ENCODE data around the gene TMEM132A. TPM values are rescaled to one million over a fixed set of nuclear protein-coding genes. Genes with fewer than 3 reads are reported as not detected.

TMEM132A gene
- total RNA-seq, 1 donor from 2014 or later = 14.6 TPM

- no peaks in the 10 kb centered on the region for H3K9me3 ChIP-seq (ENCODE audit: control insufficient read depth in 3 of 3, low read length in 3 of 3)
- H3K27ac ChIP-seq (ENCODE audit: low read depth, low read length) = peak within 1 kb of the TSS; percentile 79
- peaks cover 7 to 14% (median 11%) of the 10 kb centered on the region in 3 donors for H3K4me1 ChIP-seq (ENCODE audit: control insufficient read depth in 3 of 3, insufficient read depth in 3 of 3, low read length in 3 of 3)
- H3K36me3 ChIP-seq (ENCODE audit: control insufficient read depth in 3 of 3, insufficient read depth in 3 of 3, low read length in 3 of 3) = no peaks in the 10 kb centered on the region
- H3K27me3 ChIP-seq (ENCODE audit: control insufficient read depth in 3 of 3, insufficient read depth in 3 of 3, low read length in 3 of 3) = peaks cover 0 to 11% (median 4%) of the 10 kb centered on the region in 3 donors
- peak within 1 kb of the TSS; percentile 72 to 80 (median 77) for H3K4me3 ChIP-seq (ENCODE audit: low read length in 3 of 3)
- peak within 1 kb of the TSS; percentile 69 to 76 (median 71) for H3K9ac ChIP-seq (ENCODE audit: low read depth in 1 of 3, low read length in 3 of 3)
Measured at GRCh38 chr11:60951904-60952741, 27.9 kb downstream of the TMEM132A start, which contains the start of gene SLC15A3. Gene SLC15A3 (minus strand): TSS chr11:60952176. CDS start chr11:60951551, 625 bp downstream.

- H3K36me3 ChIP-seq (ENCODE audit: control insufficient read depth in 3 of 3, insufficient read depth in 3 of 3, low read length in 3 of 3) = no peaks in the 10 kb centered on the region
- peak overlapping the region; percentile 79 for H3K27ac ChIP-seq (ENCODE audit: low read depth, low read length)
- peak overlapping the region; percentile 69 to 76 (median 71) for H3K9ac ChIP-seq (ENCODE audit: low read depth in 1 of 3, low read length in 3 of 3)
- H3K4me3 ChIP-seq (ENCODE audit: low read length in 3 of 3) = peak overlapping the region; percentile 72 to 80 (median 77)
- H3K9me3 ChIP-seq (ENCODE audit: control insufficient read depth in 3 of 3, low read length in 3 of 3) = no peaks in the 10 kb centered on the region
- peaks cover 0 to 11% (median 4%) of the 10 kb centered on the region in 3 donors for H3K27me3 ChIP-seq (ENCODE audit: control insufficient read depth in 3 of 3, insufficient read depth in 3 of 3, low read length in 3 of 3)
- H3K4me1 ChIP-seq (ENCODE audit: control insufficient read depth in 3 of 3, insufficient read depth in 3 of 3, low read length in 3 of 3) = peaks cover 7 to 14% (median 11%) of the 10 kb centered on the region in 3 donors
Measured at GRCh38 chr11:60952742-60953170, 28.5 kb downstream of the TMEM132A start.

DNA sequence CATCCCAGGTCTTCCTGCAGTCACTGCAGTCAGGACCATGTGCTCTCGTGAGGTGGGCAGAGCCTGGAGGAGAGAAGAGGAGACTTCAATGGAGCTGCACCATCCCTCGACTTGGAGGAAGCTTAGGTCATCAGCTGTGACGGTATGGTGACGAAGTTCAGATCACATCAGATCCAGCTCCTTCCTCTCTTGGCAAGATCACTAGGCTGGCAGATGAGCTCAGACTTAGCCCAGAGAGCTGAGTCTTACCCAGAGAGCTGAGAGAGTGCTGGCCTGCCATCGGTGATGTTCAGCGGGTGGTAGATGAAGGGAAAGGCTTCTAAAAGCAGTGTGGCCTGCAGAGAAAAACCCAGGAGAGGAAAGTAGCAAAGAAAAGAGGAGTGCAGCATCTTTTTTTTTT is 29.5 kb downstream of the TMEM132A start:
- H3K27me3 ChIP-seq (ENCODE audit: control insufficient read depth in 3 of 3, insufficient read depth in 3 of 3, low read length in 3 of 3) = peaks cover 0 to 11% (median 4%) of the 10 kb centered on the region in 3 donors
- H3K4me1 ChIP-seq (ENCODE audit: control insufficient read depth in 3 of 3, insufficient read depth in 3 of 3, low read length in 3 of 3) = peaks cover 7 to 18% (median 11%) of the 10 kb centered on the region in 3 donors
- no peak overlapping the region for H3K4me3 ChIP-seq (ENCODE audit: low read length in 3 of 3)
- H3K9ac ChIP-seq (ENCODE audit: low read depth in 1 of 3, low read length in 3 of 3) = no peak overlapping the region
- no peak overlapping the region for H3K27ac ChIP-seq (ENCODE audit: low read depth, low read length)
- no peaks in the 10 kb centered on the region for H3K9me3 ChIP-seq (ENCODE audit: control insufficient read depth in 3 of 3, low read length in 3 of 3)
- H3K36me3 ChIP-seq (ENCODE audit: control insufficient read depth in 3 of 3, insufficient read depth in 3 of 3, low read length in 3 of 3) = no peaks in the 10 kb centered on the region

DNA sequence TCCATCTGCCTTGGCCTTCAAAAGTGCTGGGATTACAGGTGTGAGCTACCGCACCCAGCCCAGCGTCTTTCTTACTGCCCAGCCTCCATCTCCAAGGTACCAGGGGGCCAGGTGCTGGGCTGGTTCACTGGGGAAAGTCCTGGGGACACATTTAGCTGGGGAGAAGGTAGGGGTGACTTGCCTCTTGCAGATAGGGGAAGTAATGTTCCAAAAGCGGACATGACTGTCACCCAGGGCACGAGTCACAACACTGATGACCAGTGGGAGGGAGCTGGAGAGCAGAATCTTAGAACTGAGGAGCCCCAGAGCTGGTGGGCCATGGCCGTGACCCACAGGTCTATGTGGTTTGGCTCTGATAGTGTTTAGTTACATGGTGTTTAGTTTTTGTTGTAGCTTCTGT is 30.2 kb downstream of the TMEM132A start:
- Histone ChIP-seq H3K36me3 (ENCODE audit: control insufficient read depth in 3 of 3, insufficient read depth in 3 of 3, low read length in 3 of 3) (no peaks in the 10 kb centered on the region), H3K27ac (ENCODE audit: low read depth, low read length) (no peak overlapping the region)

GRCh38 chr11:60955571-60955970 is 31.3 kb downstream of the TMEM132A start:
- no peaks in the 10 kb centered on the region for H3K36me3 ChIP-seq (ENCODE audit: control insufficient read depth in 3 of 3, insufficient read depth in 3 of 3, low read length in 3 of 3)
- peaks cover 0 to 11% (median 4%) of the 10 kb centered on the region in 3 donors for H3K27me3 ChIP-seq (ENCODE audit: control insufficient read depth in 3 of 3, insufficient read depth in 3 of 3, low read length in 3 of 3)
- no peaks in the 10 kb centered on the region for H3K9me3 ChIP-seq (ENCODE audit: control insufficient read depth in 3 of 3, low read length in 3 of 3)
- no peak overlapping the region for H3K27ac ChIP-seq (ENCODE audit: low read depth, low read length)
- no peak overlapping the region for H3K4me3 ChIP-seq (ENCODE audit: low read length in 3 of 3)
- H3K4me1 ChIP-seq (ENCODE audit: control insufficient read depth in 3 of 3, insufficient read depth in 3 of 3, low read length in 3 of 3) = peaks cover 7 to 14% (median 11%) of the 10 kb centered on the region in 3 donors
- no peak overlapping the region for H3K9ac ChIP-seq (ENCODE audit: low read depth in 1 of 3, low read length in 3 of 3)

More for the DNA sequence above, 30.2 kb downstream of the TMEM132A start:
- Histone ChIP-seq H3K4me3 (ENCODE audit: low read length in 3 of 3) (no peak overlapping the region), H3K9me3 (ENCODE audit: control insufficient read depth in 3 of 3, low read length in 3 of 3) (no peaks in the 10 kb centered on the region), H3K4me1 (ENCODE audit: control insufficient read depth in 3 of 3, insufficient read depth in 3 of 3, low read length in 3 of 3) (peaks cover 7 to 18% (median 11%) of the 10 kb centered on the region in 3 donors), H3K27me3 (ENCODE audit: control insufficient read depth in 3 of 3, insufficient read depth in 3 of 3, low read length in 3 of 3) (peaks cover 0 to 11% (median 4%) of the 10 kb centered on the region in 3 donors), H3K9ac (ENCODE audit: low read depth in 1 of 3, low read length in 3 of 3) (no peak overlapping the region)

- H3K27me3 ChIP-seq (ENCODE audit: control insufficient read depth in 3 of 3, insufficient read depth in 3 of 3, low read length in 3 of 3) = peaks cover 0 to 5% (median 0%) of the 10 kb centered on the region in 3 donors
- no peak overlapping the region for H3K4me3 ChIP-seq (ENCODE audit: low read length in 3 of 3)
Measured at GRCh38 chr11:60957188-60957587, 32.9 kb downstream of the TMEM132A start.

GRCh38 chr11:60959431-60959830 is 35.2 kb downstream of the TMEM132A start:
- Histone ChIP-seq H3K27me3 (ENCODE audit: control insufficient read depth in 3 of 3, insufficient read depth in 3 of 3, low read length in 3 of 3) (no peaks in the 10 kb centered on the region), H3K4me3 (ENCODE audit: low read length in 3 of 3) (no peak overlapping the region), H3K36me3 (ENCODE audit: control insufficient read depth in 3 of 3, insufficient read depth in 3 of 3, low read length in 3 of 3) (no peaks in the 10 kb centered on the region), H3K27ac (ENCODE audit: low read depth, low read length) (no peak overlapping the region), H3K9ac (ENCODE audit: low read depth in 1 of 3, low read length in 3 of 3) (no peak overlapping the region), H3K4me1 (ENCODE audit: control insufficient read depth in 3 of 3, insufficient read depth in 3 of 3, low read length in 3 of 3) (peaks cover 0 to 4% (median 0%) of the 10 kb centered on the region in 3 donors), H3K9me3 (ENCODE audit: control insufficient read depth in 3 of 3, low read length in 3 of 3) (no peaks in the 10 kb centered on the region)

More at GRCh38 chr11:60957188-60957587, 32.9 kb downstream of the TMEM132A start:
- Histone ChIP-seq H3K9ac (ENCODE audit: low read depth in 1 of 3, low read length in 3 of 3) (no peak overlapping the region), H3K27ac (ENCODE audit: low read depth, low read length) (no peak overlapping the region), H3K9me3 (ENCODE audit: control insufficient read depth in 3 of 3, low read length in 3 of 3) (no peaks in the 10 kb centered on the region), H3K4me1 (ENCODE audit: control insufficient read depth in 3 of 3, insufficient read depth in 3 of 3, low read length in 3 of 3) (peaks cover 5 to 10% (median 7%) of the 10 kb centered on the region in 3 donors), H3K36me3 (ENCODE audit: control insufficient read depth in 3 of 3, insufficient read depth in 3 of 3, low read length in 3 of 3) (no peaks in the 10 kb centered on the region)

GRCh38 chr11:60960405-60960804 is 36.1 kb downstream of the TMEM132A start:
- no peak overlapping the region for H3K27ac ChIP-seq (ENCODE audit: low read depth, low read length)
- no peaks in the 10 kb centered on the region for H3K27me3 ChIP-seq (ENCODE audit: control insufficient read depth in 3 of 3, insufficient read depth in 3 of 3, low read length in 3 of 3)
- peaks cover 0 to 4% (median 0%) of the 10 kb centered on the region in 3 donors for H3K4me1 ChIP-seq (ENCODE audit: control insufficient read depth in 3 of 3, insufficient read depth in 3 of 3, low read length in 3 of 3)
- H3K4me3 ChIP-seq (ENCODE audit: low read length in 3 of 3) = no peak overlapping the region
- H3K9me3 ChIP-seq (ENCODE audit: control insufficient read depth in 3 of 3, low read length in 3 of 3) = no peaks in the 10 kb centered on the region
- no peak overlapping the region for H3K9ac ChIP-seq (ENCODE audit: low read depth in 1 of 3, low read length in 3 of 3)
- H3K36me3 ChIP-seq (ENCODE audit: control insufficient read depth in 3 of 3, insufficient read depth in 3 of 3, low read length in 3 of 3) = no peaks in the 10 kb centered on the region

DNA sequence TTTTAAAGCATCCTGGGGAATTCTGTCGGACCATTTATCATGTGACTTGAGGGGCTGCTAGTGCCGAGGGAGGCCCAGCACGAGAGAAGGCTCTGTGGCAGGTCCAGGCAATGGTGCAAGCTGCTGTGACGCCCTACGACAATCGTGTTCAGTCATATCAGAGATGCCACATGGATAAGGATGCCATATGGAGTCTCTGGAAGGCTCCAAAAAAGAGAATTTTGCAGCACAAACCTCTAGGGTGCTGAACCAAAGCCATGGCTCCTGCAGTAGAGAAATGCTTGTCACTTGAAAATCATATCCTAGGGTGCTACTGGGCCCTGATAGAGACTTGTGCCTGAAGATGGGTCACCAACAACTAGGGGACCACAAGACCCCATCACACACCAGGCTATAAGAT is 40.5 kb downstream of the TMEM132A start:
- H3K4me1 ChIP-seq (ENCODE audit: control insufficient read depth in 3 of 3, insufficient read depth in 3 of 3, low read length in 3 of 3) = no peaks in the 10 kb centered on the region
- no peak overlapping the region for H3K4me3 ChIP-seq (ENCODE audit: low read length in 3 of 3)
- no peaks in the 10 kb centered on the region for H3K36me3 ChIP-seq (ENCODE audit: control insufficient read depth in 3 of 3, insufficient read depth in 3 of 3, low read length in 3 of 3)
- no peak overlapping the region for H3K9ac ChIP-seq (ENCODE audit: low read depth in 1 of 3, low read length in 3 of 3)
- peaks cover 0 to 3% (median 0%) of the 10 kb centered on the region in 3 donors for H3K27me3 ChIP-seq (ENCODE audit: control insufficient read depth in 3 of 3, insufficient read depth in 3 of 3, low read length in 3 of 3)
- H3K9me3 ChIP-seq (ENCODE audit: control insufficient read depth in 3 of 3, low read length in 3 of 3) = no peaks in the 10 kb centered on the region
- no peak overlapping the region for H3K27ac ChIP-seq (ENCODE audit: low read depth, low read length)

DNA sequence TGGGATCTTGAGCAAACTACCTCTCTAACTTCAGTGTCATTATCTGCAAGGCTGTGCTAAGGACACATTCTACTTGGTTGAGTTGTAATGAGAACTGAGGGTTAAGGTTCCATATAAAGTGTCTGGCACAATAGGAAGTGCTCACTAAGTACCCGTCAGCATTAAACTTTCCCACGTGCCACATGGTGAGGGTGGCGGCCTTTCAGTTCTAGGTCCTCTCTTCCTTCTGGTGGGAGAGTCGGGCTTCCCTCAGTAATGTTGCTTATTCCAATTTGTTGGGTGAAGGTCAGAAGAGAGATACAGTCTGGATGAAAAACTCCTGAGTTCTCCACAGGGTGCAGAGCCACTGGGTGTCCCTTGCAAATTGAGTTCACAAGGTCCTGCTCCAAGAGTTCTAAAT is 42.6 kb downstream of the TMEM132A start:
- no peak overlapping the region for H3K27ac ChIP-seq (ENCODE audit: low read depth, low read length)
- no peak overlapping the region for H3K9ac ChIP-seq (ENCODE audit: low read depth in 1 of 3, low read length in 3 of 3)
- H3K4me1 ChIP-seq (ENCODE audit: control insufficient read depth in 3 of 3, insufficient read depth in 3 of 3, low read length in 3 of 3) = no peaks in the 10 kb centered on the region
- no peak overlapping the region for H3K4me3 ChIP-seq (ENCODE audit: low read length in 3 of 3)
- peaks cover 0 to 3% (median 0%) of the 10 kb centered on the region in 3 donors for H3K27me3 ChIP-seq (ENCODE audit: control insufficient read depth in 3 of 3, insufficient read depth in 3 of 3, low read length in 3 of 3)
- no peaks in the 10 kb centered on the region for H3K36me3 ChIP-seq (ENCODE audit: control insufficient read depth in 3 of 3, insufficient read depth in 3 of 3, low read length in 3 of 3)
- no peaks in the 10 kb centered on the region for H3K9me3 ChIP-seq (ENCODE audit: control insufficient read depth in 3 of 3, low read length in 3 of 3)
